ENCODE results near the gene ITGAX. TPM values are rescaled to one million over a fixed set of nuclear protein-coding genes. Genes with fewer than 3 reads are reported as not detected.

The ITGAX gene
- total and polyA plus RNA-seq, 2 experiments from 2014 or later: 0.50 to 0.60 TPM

- Histone ChIP-seq H4K20me1 (ENCODE audit: insufficient read depth, poor library complexity, severe bottlenecking) (no peaks in the 10 kb centered on the region), H3K9me3 (ENCODE audit: low read depth) (no peaks in the 10 kb centered on the region), H3K79me2 (no peaks in the 10 kb centered on the region), H3K4me2 (no peak overlapping the region), H3K9me2 (replicated peaks; ENCODE audit: insufficient read depth) (no peaks in the 10 kb centered on the region), H3K4me1 (ENCODE audit: insufficient read depth) (no peaks in the 10 kb centered on the region), H3K36me3 (replicated peaks; ENCODE audit: insufficient read depth, low read depth) (no peaks in the 10 kb centered on the region), H2AFZ (no peak overlapping the region), H3K27ac (no peak overlapping the region), H3K27me3 (no peaks in the 10 kb centered on the region), H3K4me3 (no peak overlapping the region)
- TF ChIP-seq EZH2phosphoT487 (IDR thresholded peaks at IDR 0.05; ENCODE audit: low read depth, severe bottlenecking, unreplicated experiment) (no peak), EZH2 (IDR thresholded peaks at IDR 0.05; ENCODE audit: borderline replicate concordance) (no peak)
- TF ChIP-seq, protein P1, sequence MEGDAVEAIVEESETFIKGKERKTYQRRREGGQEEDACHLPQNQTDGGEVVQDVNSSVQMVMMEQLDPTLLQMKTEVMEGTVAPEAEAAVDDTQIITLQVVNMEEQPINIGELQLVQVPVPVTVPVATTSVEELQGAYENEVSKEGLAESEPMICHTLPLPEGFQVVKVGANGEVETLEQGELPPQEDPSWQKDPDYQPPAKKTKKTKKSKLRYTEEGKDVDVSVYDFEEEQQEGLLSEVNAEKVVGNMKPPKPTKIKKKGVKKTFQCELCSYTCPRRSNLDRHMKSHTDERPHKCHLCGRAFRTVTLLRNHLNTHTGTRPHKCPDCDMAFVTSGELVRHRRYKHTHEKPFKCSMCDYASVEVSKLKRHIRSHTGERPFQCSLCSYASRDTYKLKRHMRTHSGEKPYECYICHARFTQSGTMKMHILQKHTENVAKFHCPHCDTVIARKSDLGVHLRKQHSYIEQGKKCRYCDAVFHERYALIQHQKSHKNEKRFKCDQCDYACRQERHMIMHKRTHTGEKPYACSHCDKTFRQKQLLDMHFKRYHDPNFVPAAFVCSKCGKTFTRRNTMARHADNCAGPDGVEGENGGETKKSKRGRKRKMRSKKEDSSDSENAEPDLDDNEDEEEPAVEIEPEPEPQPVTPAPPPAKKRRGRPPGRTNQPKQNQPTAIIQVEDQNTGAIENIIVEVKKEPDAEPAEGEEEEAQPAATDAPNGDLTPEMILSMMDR (IDR thresholded peaks at IDR 0.05; ENCODE audit: poor library complexity): no peak
- WGBS (ENCODE audit: low lambda C conversion rate, missing lambda C conversion rate): 81% methylated on average over 19 of the region's 19 CpGs
- DNase-seq (ENCODE audit: low spot score): no peak
These were observed 3.6 kb upstream of the ITGAX start for GRCh38 chr16:31351246-31351941.

- no peaks in the 10 kb centered on the region for H3K9me2 ChIP-seq (replicated peaks; ENCODE audit: insufficient read depth)
- DNase-seq (ENCODE audit: low spot score): no peak
- H4K20me1 ChIP-seq (ENCODE audit: insufficient read depth, poor library complexity, severe bottlenecking): no peaks in the 10 kb centered on the region
- no peaks in the 10 kb centered on the region for H3K9me3 ChIP-seq (ENCODE audit: low read depth)
- no peaks in the 10 kb centered on the region for H3K79me2 ChIP-seq
- no peak overlapping the region for H3K4me2 ChIP-seq
- no peaks in the 10 kb centered on the region for H3K4me1 ChIP-seq (ENCODE audit: insufficient read depth)
- no peaks in the 10 kb centered on the region for H3K36me3 ChIP-seq (replicated peaks; ENCODE audit: insufficient read depth, low read depth)
- H3K4me3 ChIP-seq: no peak overlapping the region
- no peak overlapping the region for H3K27ac ChIP-seq
- no peaks in the 10 kb centered on the region for H3K27me3 ChIP-seq
- no peak for TF ChIP-seq EZH2 (IDR thresholded peaks at IDR 0.05; ENCODE audit: borderline replicate concordance)
- TF ChIP-seq, protein P1 (IDR thresholded peaks at IDR 0.05; ENCODE audit: poor library complexity): no peak
- TF ChIP-seq EZH2phosphoT487 (IDR thresholded peaks at IDR 0.05; ENCODE audit: low read depth, severe bottlenecking, unreplicated experiment): no peak
- WGBS (ENCODE audit: low lambda C conversion rate, missing lambda C conversion rate): 74% methylated on average over 6 of the region's 6 CpGs
- no peak overlapping the region for H2AFZ ChIP-seq
These were observed 3.0 kb upstream of the ITGAX start for GRCh38 chr16:31351942-31352325.

- WGBS (ENCODE audit: low lambda C conversion rate, missing lambda C conversion rate): 91% methylated on average over 22 of the region's 22 CpGs
- no peaks in the 10 kb centered on the region for H3K27me3 ChIP-seq
- no peaks in the 10 kb centered on the region for H3K36me3 ChIP-seq (replicated peaks; ENCODE audit: insufficient read depth, low read depth)
- H3K4me2 ChIP-seq: no peak overlapping the region
- H3K27ac ChIP-seq: no peak overlapping the region
- no peak for DNase-seq (ENCODE audit: low spot score)
- no peaks in the 10 kb centered on the region for H3K9me3 ChIP-seq (ENCODE audit: low read depth)
- no peak overlapping the region for H3K4me3 ChIP-seq
- no peaks in the 10 kb centered on the region for H3K4me1 ChIP-seq (ENCODE audit: insufficient read depth)
- TF ChIP-seq EZH2 (IDR thresholded peaks at IDR 0.05; ENCODE audit: borderline replicate concordance): no peak
- TF ChIP-seq EZH2phosphoT487 (IDR thresholded peaks at IDR 0.05; ENCODE audit: low read depth, severe bottlenecking, unreplicated experiment): no peak
- TF ChIP-seq, protein P1 (IDR thresholded peaks at IDR 0.05; ENCODE audit: poor library complexity): no peak
- no peaks in the 10 kb centered on the region for H3K9me2 ChIP-seq (replicated peaks; ENCODE audit: insufficient read depth)
- H4K20me1 ChIP-seq (ENCODE audit: insufficient read depth, poor library complexity, severe bottlenecking): no peaks in the 10 kb centered on the region
- H3K79me2 ChIP-seq: no peaks in the 10 kb centered on the region
- no peak overlapping the region for H2AFZ ChIP-seq
These were observed 2.4 kb upstream of the ITGAX start for GRCh38 chr16:31352376-31353115.
